NCI-H345 treated with DMSO at 0.1 percent for 48 hours (cell line): ENCODE measurements around the gene NKAIN2.
"Not testable (repeated sequence)": the region's sequence is repeated elsewhere in the genome, so short reads cannot be mapped to it uniquely, and the experiment has no call there.

Source experiments
- DNase-seq: peaks from one replicate; lab custom pipeline; 2025; ENCODE audit not compliant: unreplicated experiment; lab: John Stamatoyannopoulos, UW

Gene NKAIN2

GRCh38 chr6:124297507-124297906 lies 493.8 kb downstream of the NKAIN2 start:
- no peak for DNase-seq

GRCh38 chr6:124298730-124299129 lies 495.1 kb downstream of the NKAIN2 start:
- peak; percentile 43 for DNase-seq

- not testable (repeated sequence) for DNase-seq
These were observed 497.2 kb downstream of the NKAIN2 start for GRCh38 chr6:124300907-124301306.

GRCh38 chr6:124303971-124304370 lies 500.3 kb downstream of the NKAIN2 start:
- no peak for DNase-seq

- no peak for DNase-seq
These were observed 506.5 kb downstream of the NKAIN2 start for GRCh38 chr6:124310139-124310538.

GRCh38 chr6:124319410-124319809 lies 515.7 kb downstream of the NKAIN2 start:
- no peak for DNase-seq

GRCh38 chr6:124324237-124324636 lies 520.6 kb downstream of the NKAIN2 start:
- no peak for DNase-seq

- DNase-seq, result no peak
These were observed 526.5 kb downstream of the NKAIN2 start for GRCh38 chr6:124330197-124330596.

GRCh38 chr6:124334359-124334758 lies 530.7 kb downstream of the NKAIN2 start:
- DNase-seq, result no peak

- no peak for DNase-seq
These were observed 536.1 kb downstream of the NKAIN2 start for GRCh38 chr6:124339610-124340334.

- not testable (repeated sequence) for DNase-seq
These were observed 544.7 kb downstream of the NKAIN2 start for GRCh38 chr6:124348339-124348738.

GRCh38 chr6:124355146-124355545 lies 551.5 kb downstream of the NKAIN2 start:
- DNase-seq, result no peak

- DNase-seq, result no peak
These were observed 552.7 kb downstream of the NKAIN2 start for GRCh38 chr6:124356276-124356810.

- DNase-seq, result no peak
These were observed 553.1 kb downstream of the NKAIN2 start for GRCh38 chr6:124356811-124357210.

GRCh38 chr6:124368131-124368530 lies 564.5 kb downstream of the NKAIN2 start:
- no peak for DNase-seq

- no peak for DNase-seq
These were observed 568.4 kb downstream of the NKAIN2 start for GRCh38 chr6:124371974-124372475.

GRCh38 chr6:124373386-124373785 lies 569.7 kb downstream of the NKAIN2 start:
- DNase-seq, result no peak

GRCh38 chr6:124389127-124389526 lies 585.5 kb downstream of the NKAIN2 start:
- no peak for DNase-seq

- no peak for DNase-seq
These were observed 589.9 kb downstream of the NKAIN2 start for GRCh38 chr6:124393536-124393935.

GRCh38 chr6:124396361-124396760 lies 592.7 kb downstream of the NKAIN2 start:
- no peak for DNase-seq

GRCh38 chr6:124400261-124400999 lies 596.8 kb downstream of the NKAIN2 start:
- no peak for DNase-seq

GRCh38 chr6:124410425-124410824 lies 606.8 kb downstream of the NKAIN2 start:
- not testable (repeated sequence) for DNase-seq
